Measurements from ENCODE around the gene EPB41L3.
A peak's percentile ranks its signal among the peaks of the same experiment; 100 is the strongest.
"Not testable (repeated sequence)": the region's sequence is repeated elsewhere in the genome, so short reads cannot be mapped to it uniquely, and the experiment has no call there.

The EPB41L3 gene

DNA sequence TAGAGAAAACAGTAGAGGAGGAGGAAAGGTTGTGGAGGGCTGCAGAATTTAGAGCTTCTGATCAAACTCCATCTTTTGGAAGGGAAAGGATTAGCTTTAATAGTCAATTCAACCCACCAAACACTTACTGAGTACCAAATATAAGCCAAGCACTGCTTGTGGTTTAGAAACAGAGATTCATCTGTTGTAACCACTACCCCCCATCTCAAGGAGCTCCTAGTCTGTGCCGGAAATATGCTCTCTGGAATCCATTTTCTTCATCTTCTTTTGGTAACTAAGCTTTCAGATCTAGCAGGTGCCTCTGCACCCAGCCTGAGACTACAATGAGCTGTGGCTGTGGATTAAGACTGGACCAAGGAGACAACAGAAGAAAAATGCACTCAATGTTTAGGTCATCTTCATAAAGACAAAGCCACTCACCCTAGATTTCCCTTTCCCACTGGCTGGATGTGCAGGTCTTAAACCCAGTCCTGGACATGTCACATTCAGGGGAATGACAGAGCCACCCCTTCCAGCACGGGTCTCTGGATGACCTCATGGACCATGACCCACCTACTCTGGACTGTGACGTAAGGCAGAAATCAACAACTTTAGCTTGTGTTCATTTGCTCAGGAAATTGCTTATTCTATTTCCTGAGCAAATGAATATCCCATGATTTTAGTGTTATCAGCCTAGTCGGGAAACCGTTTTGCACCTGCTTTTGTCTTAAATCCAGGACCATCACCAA, 52.9 kb downstream of the EPB41L3 start:
- DNase-seq, result no peak

DNA sequence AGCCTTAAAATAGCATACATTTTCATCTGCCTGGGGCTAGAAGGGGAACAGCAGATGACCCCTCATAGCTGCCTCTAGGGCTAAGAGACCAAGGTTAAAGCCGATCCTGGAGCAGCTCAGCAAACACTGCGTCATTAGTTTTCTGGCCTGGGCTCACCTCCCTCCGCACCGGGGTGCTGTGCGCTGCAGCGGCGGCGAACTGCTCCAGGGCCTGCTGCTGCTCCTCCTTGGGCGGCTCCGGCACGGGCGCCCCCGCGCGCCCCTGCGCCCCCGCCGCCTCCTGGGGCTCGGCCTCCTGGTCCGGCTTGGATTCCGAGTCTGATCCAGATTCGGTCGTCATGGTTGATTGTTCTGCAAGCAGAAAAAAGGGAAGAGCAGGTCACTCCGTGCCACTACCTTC, 55.0 kb downstream of the EPB41L3 start:
- DNase-seq, result no peak

- DNase-seq, result not testable (repeated sequence)
Observed at GRCh38 chr18:5488044-5488443, 55.8 kb downstream of the EPB41L3 start.

DNA sequence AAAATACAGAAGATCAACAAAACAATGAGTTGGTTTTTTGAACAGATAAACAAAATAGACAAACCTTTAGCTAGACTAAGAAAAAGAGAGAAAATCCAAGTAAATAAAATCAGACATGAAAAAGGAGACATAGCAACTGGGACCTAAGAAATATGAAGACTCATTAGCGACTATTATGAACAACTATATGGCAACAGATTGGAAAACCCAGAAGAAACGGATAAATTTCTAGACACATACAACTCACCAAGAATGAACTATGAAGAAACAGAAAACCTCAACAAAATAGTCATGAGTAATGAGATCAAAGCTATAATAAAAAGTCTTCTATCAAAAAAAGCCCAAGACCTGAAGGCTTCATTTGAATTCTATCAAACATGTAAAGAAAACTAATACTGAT, 59.3 kb downstream of the EPB41L3 start:
- DNase-seq, result no peak

GRCh38 chr18:5481621-5482020, 62.2 kb downstream of the EPB41L3 start:
- DNase-seq, result no peak

DNA sequence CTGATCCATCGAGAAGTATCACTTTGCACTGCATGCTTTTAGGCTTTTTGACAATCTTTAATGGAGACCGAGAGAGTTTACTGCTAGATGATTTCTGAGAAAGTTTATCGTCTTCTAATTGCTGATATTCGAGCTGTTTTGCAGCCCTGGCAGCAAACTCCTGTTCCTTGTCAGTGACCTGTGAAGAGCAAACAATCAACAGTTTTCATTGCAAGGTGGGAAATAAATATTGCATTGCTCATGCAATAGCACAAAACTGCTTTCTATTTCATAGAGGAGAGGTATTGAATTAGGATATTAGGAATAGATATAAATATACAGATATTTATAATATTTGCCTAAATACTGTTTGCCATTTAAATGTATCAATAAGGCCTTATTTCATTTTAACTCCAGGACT, 65.5 kb downstream of the EPB41L3 start:
- DNase-seq, result no peak

DNA sequence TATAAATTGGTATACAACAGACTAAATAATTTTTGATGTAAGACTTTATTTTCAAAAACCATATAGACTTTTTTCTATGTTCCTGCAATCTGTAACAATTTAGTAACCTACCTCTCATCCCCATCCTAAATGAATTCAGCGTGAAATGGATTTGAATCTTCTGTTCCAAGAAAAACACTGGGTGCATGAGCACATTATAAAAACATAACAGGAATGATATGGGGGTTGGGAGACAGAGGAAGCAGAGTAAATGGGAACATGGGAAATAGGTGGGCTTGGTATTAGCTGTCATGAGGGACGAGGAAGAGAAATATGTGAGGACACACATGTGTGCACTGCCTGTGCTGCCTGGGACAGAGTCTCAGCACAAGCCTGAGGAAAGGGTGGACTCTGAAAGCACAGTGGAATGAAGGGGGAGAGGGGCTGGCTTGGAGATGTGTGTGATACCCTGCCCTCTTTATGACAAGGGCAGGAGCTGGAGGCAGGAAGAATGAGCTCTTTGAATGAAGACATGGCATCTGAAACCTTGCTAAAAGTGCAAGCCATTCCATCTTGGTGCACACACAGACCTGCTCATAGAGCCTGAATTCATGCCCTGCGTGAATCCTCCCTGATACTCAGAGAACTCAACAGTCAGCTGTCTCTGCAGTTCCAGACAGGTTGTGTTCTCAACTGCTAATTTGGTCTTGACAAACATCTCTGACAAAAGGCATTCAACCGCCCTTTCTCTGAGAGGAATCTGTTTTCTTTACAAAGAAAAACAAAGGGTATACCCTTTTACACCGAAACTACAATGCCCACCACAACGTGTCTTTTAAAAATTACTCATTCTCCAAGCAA, 66.6 kb downstream of the EPB41L3 start:
- DNase-seq, result no peak

DNA sequence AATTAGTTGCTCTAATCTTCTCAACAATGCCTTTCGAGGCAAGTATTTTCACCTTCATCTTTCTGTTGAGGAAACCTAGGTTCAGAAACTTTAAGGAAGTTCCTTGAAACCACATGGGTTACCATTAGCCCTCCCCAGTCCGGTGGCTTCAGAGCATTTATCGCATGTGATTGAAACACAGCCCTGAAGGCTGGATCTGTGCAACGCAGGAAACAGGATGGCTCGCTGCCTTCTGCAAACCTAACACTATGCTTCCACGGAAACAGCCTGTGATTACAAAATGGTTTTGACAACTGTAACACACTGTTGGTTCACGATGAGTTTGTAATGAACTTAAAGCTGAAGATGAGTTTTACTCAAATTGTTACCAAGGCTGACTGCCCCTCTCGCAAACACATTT, 68.5 kb downstream of the EPB41L3 start:
- DNase-seq, result peak; percentile 79 to 88

DNA sequence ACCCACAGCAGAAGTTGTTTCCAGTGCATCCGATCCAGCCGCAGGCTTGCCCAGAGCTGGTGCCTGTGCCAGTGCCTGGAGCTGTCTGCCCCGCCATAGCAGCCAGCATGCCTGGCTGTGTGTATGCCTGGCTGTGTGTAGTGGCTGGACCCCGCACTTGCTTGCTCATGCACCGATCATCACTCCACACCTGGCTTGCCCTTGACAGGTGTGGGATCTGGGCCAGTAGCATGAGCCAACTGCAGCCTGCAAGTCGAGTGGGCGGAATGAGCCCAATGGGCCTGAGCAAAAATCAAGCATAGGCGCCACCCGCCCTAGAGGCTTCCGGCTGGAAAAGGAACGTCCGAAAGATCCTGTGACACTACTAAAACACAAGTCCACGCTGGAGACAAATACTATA, 74.5 kb downstream of the EPB41L3 start:
- no peak for DNase-seq

GRCh38 chr18:5468394-5468793, 75.4 kb downstream of the EPB41L3 start:
- DNase-seq, result no peak

GRCh38 chr18:5467671-5468070, 76.1 kb downstream of the EPB41L3 start:
- DNase-seq, result no peak

GRCh38 chr18:5466256-5466655, 77.5 kb downstream of the EPB41L3 start:
- DNase-seq, result peak; percentile 32 to 34

DNA sequence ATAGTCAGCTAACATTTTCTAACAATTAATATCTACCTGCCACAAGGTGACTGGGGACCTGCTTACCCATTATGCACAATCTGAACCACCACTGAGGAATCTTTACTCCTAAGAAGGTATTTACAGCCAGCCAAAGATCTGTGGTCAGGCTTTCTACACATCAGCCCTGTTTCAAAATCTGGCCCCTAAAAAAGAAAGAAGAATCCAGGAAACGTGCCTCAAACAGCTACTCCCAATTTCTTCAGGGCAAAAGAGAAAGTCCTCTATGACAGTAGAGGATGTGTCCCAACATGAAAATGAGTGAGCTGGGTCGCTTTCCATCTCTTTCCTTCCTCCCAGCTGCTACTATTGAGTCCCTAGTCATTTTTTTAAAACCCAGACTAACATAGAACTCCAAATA, 79.5 kb downstream of the EPB41L3 start:
- DNase-seq, result no peak

GRCh38 chr18:5463831-5464230, 80.0 kb downstream of the EPB41L3 start:
- no peak for DNase-seq

GRCh38 chr18:5463390-5463789, 80.4 kb downstream of the EPB41L3 start:
- no peak for DNase-seq

GRCh38 chr18:5462227-5462626, 81.6 kb downstream of the EPB41L3 start:
- DNase-seq, result peak in 1 of 2 experiments; percentile 9

GRCh38 chr18:5461041-5461440, 82.8 kb downstream of the EPB41L3 start:
- no peak for DNase-seq

- DNase-seq, result no peak
Observed at GRCh38 chr18:5457462-5457957, 86.3 kb downstream of the EPB41L3 start.

GRCh38 chr18:5456577-5457461, 87.0 kb downstream of the EPB41L3 start:
- peak; percentile 5 to 14 for DNase-seq

DNA sequence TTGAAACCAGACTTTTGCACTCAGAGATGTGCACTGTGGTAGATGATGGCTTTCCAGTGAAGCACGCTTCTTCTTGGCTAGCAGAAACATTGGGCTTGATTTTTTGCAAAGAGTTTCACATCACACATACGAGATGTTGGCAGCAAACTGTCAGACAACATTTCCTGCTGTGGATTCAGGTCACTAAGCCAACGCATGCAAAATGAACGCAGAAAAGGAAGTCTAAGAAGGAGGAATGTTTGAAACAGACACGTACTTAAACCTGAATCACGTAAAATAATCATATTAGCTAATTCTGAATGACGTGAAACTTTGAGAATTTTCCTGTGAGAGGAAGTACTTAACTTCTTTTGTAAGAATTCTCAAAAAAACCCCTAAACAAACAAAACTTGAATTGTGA, 88.1 kb downstream of the EPB41L3 start:
- DNase-seq, result no peak

GRCh38 chr18:5452943-5453443, 90.8 kb downstream of the EPB41L3 start:
- no peak for DNase-seq

- no peak for DNase-seq
Observed at GRCh38 chr18:5451871-5452270, 91.9 kb downstream of the EPB41L3 start.

- DNase-seq, result no peak
Observed at GRCh38 chr18:5451150-5451549, 92.6 kb downstream of the EPB41L3 start.

All from Kasumi-1 (cell line).